Nephron progenitor cell (in vitro differentiated cells): ENCODE data around the gene VMP1.

Source experiments
- DNase-seq: peaks from one replicate; pipeline ENCODE4 v3.0.0; 2021
- H3K27ac Mint-ChIP-seq: 2 replicates; pipeline ENCODE4 v1.8.0; 2021; ENCODE audit warnings: mild to moderate bottlenecking, moderate library complexity, mixed read lengths
- H3K27me3 Mint-ChIP-seq: 2 replicates; pipeline ENCODE4 v1.8.0; 2021; ENCODE audit warnings: mild to moderate bottlenecking, low read depth, mixed read lengths; ENCODE audit not compliant: poor library complexity
- H3K36me3 Mint-ChIP-seq: 2 replicates; pipeline ENCODE4 v1.8.0; 2021; ENCODE audit warnings: low read depth, mixed read lengths
- H3K4me1 Mint-ChIP-seq: 2 replicates; pipeline ENCODE4 v1.8.0; 2021; ENCODE audit warnings: mixed read lengths
- H3K4me3 Mint-ChIP-seq: 2 replicates; pipeline ENCODE4 v1.8.0; 2021; ENCODE audit warnings: mild to moderate bottlenecking, moderate library complexity, mixed read lengths
- H3K9me3 Mint-ChIP-seq: 2 replicates; pipeline ENCODE4 v1.8.0; 2021; ENCODE audit warnings: mild to moderate bottlenecking, moderate library complexity, mixed read lengths
- TF ChIP-seq, protein P1 (sequence below): fragments of 200-600 bp; sonication (generic); IDR thresholded peaks from 2 replicates; pipeline ENCODE4 v1.5.0; 2021; ENCODE audit warnings: antibody characterized with exemption

Gene VMP1

DNA sequence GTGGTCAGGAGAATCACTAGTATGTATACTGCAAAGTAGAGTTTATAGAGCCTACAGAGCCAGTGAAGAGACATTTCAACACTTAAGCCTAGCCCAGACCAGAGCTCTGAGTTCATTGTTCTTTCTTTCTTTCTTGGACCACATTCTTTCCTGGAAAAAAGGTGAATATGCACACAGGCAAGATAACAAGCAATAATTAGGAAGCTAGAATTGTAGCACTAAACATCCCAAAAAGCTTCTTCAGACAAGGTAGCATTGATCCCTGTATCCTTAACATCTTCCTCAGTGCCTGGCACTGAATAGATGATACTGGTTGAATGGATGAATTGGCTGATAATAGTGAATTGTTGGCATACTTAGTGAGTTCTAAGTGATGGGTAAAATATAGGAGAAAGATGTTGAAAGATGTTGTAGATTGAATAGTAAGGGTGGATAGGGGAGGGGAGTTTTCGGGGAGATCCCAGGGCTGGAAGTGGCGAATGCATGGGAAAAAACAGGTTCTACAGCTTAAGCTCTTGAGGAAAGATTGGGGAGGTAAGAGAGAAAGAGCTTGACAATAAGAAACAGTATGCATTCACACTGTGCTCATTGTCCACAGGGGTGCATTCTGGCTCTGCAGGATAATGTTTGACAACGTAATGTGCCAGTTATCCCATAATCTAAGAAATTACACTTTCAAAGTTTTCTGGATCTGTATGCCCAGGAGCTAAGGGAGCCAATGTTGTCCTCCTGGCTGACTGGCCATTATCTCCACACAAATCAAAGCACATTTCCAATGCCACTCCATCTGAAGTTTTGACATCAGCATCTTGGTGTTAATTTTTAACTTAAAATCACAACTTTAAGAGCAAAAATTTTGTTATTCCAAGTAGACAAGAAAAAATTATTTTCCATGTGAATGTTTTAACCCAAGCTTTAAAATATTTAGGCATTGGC lies 149.7 kb downstream of the VMP1 start:
- H3K9me3 Mint-ChIP-seq, result no peaks in the 10 kb centered on the region
- TF ChIP-seq, protein P1, sequence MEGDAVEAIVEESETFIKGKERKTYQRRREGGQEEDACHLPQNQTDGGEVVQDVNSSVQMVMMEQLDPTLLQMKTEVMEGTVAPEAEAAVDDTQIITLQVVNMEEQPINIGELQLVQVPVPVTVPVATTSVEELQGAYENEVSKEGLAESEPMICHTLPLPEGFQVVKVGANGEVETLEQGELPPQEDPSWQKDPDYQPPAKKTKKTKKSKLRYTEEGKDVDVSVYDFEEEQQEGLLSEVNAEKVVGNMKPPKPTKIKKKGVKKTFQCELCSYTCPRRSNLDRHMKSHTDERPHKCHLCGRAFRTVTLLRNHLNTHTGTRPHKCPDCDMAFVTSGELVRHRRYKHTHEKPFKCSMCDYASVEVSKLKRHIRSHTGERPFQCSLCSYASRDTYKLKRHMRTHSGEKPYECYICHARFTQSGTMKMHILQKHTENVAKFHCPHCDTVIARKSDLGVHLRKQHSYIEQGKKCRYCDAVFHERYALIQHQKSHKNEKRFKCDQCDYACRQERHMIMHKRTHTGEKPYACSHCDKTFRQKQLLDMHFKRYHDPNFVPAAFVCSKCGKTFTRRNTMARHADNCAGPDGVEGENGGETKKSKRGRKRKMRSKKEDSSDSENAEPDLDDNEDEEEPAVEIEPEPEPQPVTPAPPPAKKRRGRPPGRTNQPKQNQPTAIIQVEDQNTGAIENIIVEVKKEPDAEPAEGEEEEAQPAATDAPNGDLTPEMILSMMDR, result no peak
- H3K27me3 Mint-ChIP-seq, result no peaks in the 10 kb centered on the region
- no peak overlapping the region for H3K27ac Mint-ChIP-seq
- peaks cover 28% of the 10 kb centered on the region for H3K36me3 Mint-ChIP-seq
- H3K4me3 Mint-ChIP-seq, result no peak overlapping the region
- no peak for DNase-seq
- peaks cover 2% of the 10 kb centered on the region for H3K4me1 Mint-ChIP-seq

DNA sequence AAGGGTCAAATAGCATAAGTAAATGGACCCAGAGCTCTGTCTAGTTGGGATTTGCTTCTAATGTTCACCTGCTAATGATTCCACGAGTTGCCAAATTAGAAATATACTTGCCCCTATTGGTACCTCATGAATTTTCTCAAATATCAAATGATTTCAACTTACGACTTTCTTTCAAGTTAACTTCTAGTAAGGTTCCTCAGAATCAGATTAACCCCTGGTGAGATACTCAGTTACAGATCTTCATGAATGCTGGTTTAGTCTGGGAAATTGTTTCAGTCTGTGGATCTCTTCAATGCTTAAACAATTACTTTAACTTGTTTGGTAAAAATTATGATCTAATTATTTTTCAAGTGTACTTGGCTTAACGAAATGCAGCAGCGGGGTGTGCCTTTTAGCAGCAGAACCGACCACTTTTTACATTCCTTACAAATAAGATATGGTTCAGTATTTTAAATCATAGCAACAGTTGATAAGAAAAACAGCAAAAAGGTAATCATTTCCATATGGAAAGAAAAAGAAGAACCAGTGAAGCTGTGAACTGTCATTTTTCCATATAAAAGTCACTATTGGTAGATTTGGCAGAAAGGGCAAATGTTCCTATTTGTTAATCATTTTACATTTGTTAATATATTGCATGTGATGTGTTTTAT lies 150.8 kb downstream of the VMP1 start:
- TF ChIP-seq, protein P1, result no peak
- Mint-ChIP-seq H3K4me1 (no peaks in the 10 kb centered on the region), H3K4me3 (no peak overlapping the region), H3K36me3 (peaks cover 37% of the 10 kb centered on the region), H3K9me3 (no peaks in the 10 kb centered on the region), H3K27ac (no peak overlapping the region), H3K27me3 (no peaks in the 10 kb centered on the region)
- DNase-seq, result no peak

DNA sequence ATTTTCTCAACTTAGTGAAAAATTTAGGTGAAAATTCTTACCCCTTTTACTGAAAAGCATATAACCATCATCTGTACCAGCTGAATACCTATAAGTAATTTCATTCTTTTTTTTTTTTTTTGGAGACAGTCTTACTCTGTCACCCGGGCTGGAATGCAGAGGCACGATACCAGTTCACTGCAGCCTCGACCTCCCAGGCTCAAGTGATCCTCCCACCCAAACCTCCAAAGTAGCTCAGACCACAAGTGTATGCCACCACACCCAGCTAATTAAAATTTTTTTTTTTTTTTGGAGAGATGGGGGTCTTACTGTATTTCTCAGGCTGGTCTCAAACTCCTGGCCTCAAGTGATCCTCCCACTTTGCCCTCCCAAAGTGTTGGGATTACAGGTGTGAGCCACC lies 151.5 kb downstream of the VMP1 start:
- TF ChIP-seq, protein P1, result no peak
- H3K27ac Mint-ChIP-seq, result no peak overlapping the region
- H3K4me1 Mint-ChIP-seq, result no peaks in the 10 kb centered on the region
- no peak for DNase-seq
- H3K9me3 Mint-ChIP-seq, result no peaks in the 10 kb centered on the region
- no peak overlapping the region for H3K4me3 Mint-ChIP-seq
- H3K36me3 Mint-ChIP-seq, result peaks cover 42% of the 10 kb centered on the region
- no peaks in the 10 kb centered on the region for H3K27me3 Mint-ChIP-seq

DNA sequence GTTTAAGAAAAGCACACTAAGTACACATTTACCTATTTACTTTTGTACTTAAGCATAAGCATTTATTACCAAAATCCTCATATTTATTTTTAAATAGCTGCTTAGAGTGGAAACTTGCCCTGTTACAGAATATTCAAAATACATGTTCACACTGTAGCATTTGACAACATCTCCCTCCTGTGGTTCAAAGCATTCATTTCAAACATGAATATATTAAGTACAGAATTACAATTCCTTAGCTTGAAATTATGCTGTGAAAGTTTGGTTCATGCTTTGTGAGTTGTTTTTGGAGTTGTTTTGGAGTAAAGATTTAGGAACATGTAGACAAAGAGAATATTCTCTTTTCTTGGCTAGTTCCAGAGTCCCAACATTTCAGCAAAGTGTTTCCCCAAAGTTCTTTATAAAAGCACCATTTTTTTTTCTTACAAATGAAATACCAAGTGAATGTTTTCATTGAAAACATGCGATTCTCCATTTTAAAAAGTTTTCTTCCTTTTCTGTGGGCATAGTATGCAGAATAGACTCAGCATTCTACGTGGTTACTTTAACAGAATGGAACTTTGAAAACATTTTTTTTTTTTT lies 152.1 kb downstream of the VMP1 start:
- H3K9me3 Mint-ChIP-seq, result no peaks in the 10 kb centered on the region
- TF ChIP-seq, protein P1, result peak; percentile 20

DNA sequence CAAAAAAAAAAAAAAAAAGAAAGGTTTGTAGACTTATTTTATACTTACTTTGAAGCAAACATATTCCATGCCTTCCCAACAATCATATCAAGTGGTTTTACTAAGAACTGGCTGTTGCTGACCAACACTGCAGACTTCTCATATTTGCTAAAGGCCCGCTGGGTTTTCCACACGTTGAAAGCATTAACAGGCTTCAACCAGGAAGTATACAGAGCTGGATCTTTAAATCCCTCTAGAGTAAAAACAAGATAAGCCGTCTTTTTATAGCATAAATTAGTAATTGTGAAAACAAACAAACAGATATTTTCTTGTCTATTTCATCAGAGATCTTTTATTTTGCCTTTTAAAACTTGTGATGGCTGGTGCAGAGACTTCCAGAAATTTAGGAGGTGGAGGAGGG lies 156.2 kb downstream of the VMP1 start:
- Mint-ChIP-seq H3K36me3 (peaks cover 63% of the 10 kb centered on the region), H3K27me3 (peaks cover 3% of the 10 kb centered on the region), H3K4me1 (no peaks in the 10 kb centered on the region), H3K4me3 (no peak overlapping the region), H3K9me3 (no peaks in the 10 kb centered on the region), H3K27ac (no peak overlapping the region)
- DNase-seq, result no peak
- TF ChIP-seq, protein P1, result no peak

More for the DNA sequence above, 152.1 kb downstream of the VMP1 start:
- no peaks in the 10 kb centered on the region for H3K27me3 Mint-ChIP-seq
- no peak overlapping the region for H3K27ac Mint-ChIP-seq
- H3K4me3 Mint-ChIP-seq, result no peak overlapping the region
- peaks cover 47% of the 10 kb centered on the region for H3K36me3 Mint-ChIP-seq
- DNase-seq, result no peak
- H3K4me1 Mint-ChIP-seq, result no peaks in the 10 kb centered on the region
